ENCODE data around the gene C21orf58.

The C21orf58 gene

GRCh38 chr21:46308431-46308830, 15.2 kb downstream of the C21orf58 start:
- no peak for TF ChIP-seq CTCF (IDR thresholded peaks at IDR 0.05; ENCODE audit: control insufficient read depth, extremely low read depth, insufficient read depth)
- DNase-seq (ENCODE audit: low read depth), result no peak
- H3K4me3 ChIP-seq (ENCODE audit: low read depth, low read length), result no peak overlapping the region

GRCh38 chr21:46307625-46308024, 16.0 kb downstream of the C21orf58 start:
- DNase-seq (ENCODE audit: low read depth), result no peak
- no peak overlapping the region for H3K4me3 ChIP-seq (ENCODE audit: low read depth, low read length)
- no peak for TF ChIP-seq CTCF (IDR thresholded peaks at IDR 0.05; ENCODE audit: control insufficient read depth, extremely low read depth, insufficient read depth)

GRCh38 chr21:46304955-46305354, 18.7 kb downstream of the C21orf58 start:
- TF ChIP-seq CTCF (IDR thresholded peaks at IDR 0.05; ENCODE audit: control insufficient read depth, extremely low read depth, insufficient read depth), result no peak
- no peak overlapping the region for H3K4me3 ChIP-seq (ENCODE audit: low read depth, low read length)
- DNase-seq (ENCODE audit: low read depth), result no peak

- no peak for DNase-seq (ENCODE audit: low read depth)
- TF ChIP-seq CTCF (IDR thresholded peaks at IDR 0.05; ENCODE audit: control insufficient read depth, extremely low read depth, insufficient read depth), result no peak
- H3K4me3 ChIP-seq (ENCODE audit: low read depth, low read length), result no peak overlapping the region
These were observed 19.2 kb downstream of the C21orf58 start for GRCh38 chr21:46304437-46304836.

DNA sequence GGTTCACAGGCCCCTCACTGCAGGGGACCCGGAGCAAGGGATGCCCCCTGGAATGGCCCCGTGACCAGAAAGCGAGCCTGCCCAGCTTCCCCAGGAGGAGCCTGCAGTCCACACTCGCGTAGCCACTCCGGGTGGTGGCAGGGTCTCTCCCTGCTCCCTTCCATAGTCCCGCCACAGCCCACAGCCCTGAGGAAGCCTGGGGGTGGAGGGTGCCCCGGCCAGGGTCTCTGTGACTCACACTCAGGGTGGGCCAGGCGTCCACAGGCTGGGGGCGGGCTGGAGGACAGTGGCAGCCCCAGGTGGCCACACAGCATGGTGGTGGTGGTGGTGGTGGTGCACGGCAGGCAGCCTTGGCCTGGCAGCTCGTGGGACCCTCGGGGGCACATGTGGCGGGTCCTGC, 21.9 kb downstream of the C21orf58 start:
- no peak for TF ChIP-seq CTCF (IDR thresholded peaks at IDR 0.05; ENCODE audit: control insufficient read depth, extremely low read depth, insufficient read depth)
- no peak for DNase-seq (ENCODE audit: low read depth)
- H3K4me3 ChIP-seq (ENCODE audit: low read depth, low read length), result no peak overlapping the region

GRCh38 chr21:46299167-46299566, 24.5 kb downstream of the C21orf58 start:
- DNase-seq (ENCODE audit: low read depth), result no peak
- H3K4me3 ChIP-seq (ENCODE audit: low read depth, low read length), result no peak overlapping the region
- no peak for TF ChIP-seq CTCF (IDR thresholded peaks at IDR 0.05; ENCODE audit: control insufficient read depth, extremely low read depth, insufficient read depth)

Measured in LNCaP clone FGC (cell line).